Activated naive CD4-positive, alpha-beta T cell treated with anti-CD3 and anti-CD28 coated beads, Interleukin-2, amount 10 ng/mL, durations not matched to agents 5 hours and 36 hours (primary cell): Measurements from ENCODE around the gene WAS. TPM values are rescaled to one million over a fixed set of nuclear protein-coding genes. Genes with fewer than 3 reads are reported as not detected.

Source experiments
- total RNA-seq, 2 experiments: library from RNA; stranded (reverse); gene quantifications; one replicate each; pipeline ENCODE4 v1.2.3, GENCODE V29; 2021

WAS gene
- 100 to 1,000 TPM; 155 to 171 TPM for total RNA-seq

DNA sequence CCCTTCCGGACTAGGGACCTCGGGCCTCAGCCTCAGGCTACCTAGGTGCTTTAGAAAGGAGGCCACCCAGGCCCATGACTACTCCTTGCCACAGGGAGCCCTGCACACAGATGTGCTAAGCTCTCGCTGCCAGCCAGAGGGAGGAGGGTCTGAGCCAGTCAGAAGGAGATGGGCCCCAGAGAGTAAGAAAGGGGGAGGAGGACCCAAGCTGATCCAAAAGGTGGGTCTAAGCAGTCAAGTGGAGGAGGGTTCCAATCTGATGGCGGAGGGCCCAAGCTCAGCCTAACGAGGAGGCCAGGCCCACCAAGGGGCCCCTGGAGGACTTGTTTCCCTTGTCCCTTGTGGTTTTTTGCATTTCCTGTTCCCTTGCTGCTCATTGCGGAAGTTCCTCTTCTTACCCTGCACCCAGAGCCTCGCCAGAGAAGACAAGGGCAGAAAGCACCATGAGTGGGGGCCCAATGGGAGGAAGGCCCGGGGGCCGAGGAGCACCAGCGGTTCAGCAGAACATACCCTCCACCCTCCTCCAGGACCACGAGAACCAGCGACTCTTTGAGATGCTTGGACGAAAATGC is at the start of gene WAS:
Gene WAS, plus strand, starts transcription at position 389 of the 572 bp plus-strand sequence. Its CDS starts 55 bp downstream, at position 444.

DNA sequence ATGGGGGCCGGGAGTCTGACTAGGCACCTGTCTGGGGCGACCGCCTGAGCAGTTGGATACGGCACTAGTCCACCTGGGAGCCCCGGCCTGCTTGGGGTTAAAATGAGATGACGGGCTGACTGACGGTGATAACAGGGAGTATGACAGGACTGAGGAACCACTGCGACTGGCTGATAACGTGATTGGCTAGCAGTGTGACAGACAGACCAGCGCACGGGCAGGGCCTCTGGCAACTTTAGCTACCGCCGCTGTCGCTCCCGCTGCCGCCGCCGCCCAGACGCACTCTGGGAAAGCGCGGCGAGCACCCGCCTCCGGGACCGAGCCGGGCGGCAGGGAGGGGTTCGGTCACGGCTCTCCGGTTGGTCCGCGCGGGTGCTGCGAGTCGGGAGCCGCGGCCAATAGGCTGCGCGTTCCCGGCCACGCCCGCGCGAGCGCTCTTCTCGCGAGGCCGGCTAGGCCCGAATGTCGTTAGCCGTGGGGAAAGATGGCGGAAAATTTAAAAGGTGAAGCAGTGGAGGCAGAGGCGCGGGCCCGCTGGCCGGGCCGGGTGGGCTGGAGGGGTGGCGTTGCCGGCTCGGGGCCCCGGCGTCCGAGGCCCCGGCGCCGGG is 12.8 kb downstream of the WAS start, which contains the start of gene SUV39H1:
Gene SUV39H1, plus strand, starts transcription at position 434 of the 608 bp plus-strand sequence. Its CDS starts 51 bp downstream, at position 485.

Other genes with a start within 250 kb of the WAS start
- gene SLC38A5, start 213.5 kb upstream of the WAS start, total RNA-seq: 10 to 100 TPM; 70.9 to 73.0 TPM
- gene FTSJ1, start 207.6 kb upstream of the WAS start, total RNA-seq: 10 to 100 TPM; 49.3 to 51.5 TPM
- 10 to 100 TPM; 20.9 to 22.0 TPM for gene PORCN, start 174.8 kb upstream of the WAS start, total RNA-seq
- gene EBP, start 162.0 kb upstream of the WAS start, total RNA-seq: 100 to 1,000 TPM; 262 to 288 TPM
- 10 to 100 TPM; 19.5 to 20.5 TPM for gene TBC1D25, start 144.1 kb upstream of the WAS start, total RNA-seq
- 100 to 1,000 TPM; 267 to 273 TPM for gene RBM3, start 109.3 kb upstream of the WAS start, total RNA-seq
- gene WDR13, start 86.3 kb upstream of the WAS start, total RNA-seq: 10 to 100 TPM; 54.1 to 56.9 TPM
- gene SUV39H1, start 12.9 kb downstream of the WAS start, total RNA-seq: 10 to 100 TPM; 22.9 to 24.2 TPM
- gene GLOD5, start 77.9 kb downstream of the WAS start, total RNA-seq: not detected
- gene GATA1, start 102.8 kb downstream of the WAS start, total RNA-seq: not detected
- gene HDAC6, start 118.3 kb downstream of the WAS start, total RNA-seq: 100 to 1,000 TPM; 103 to 104 TPM
- gene ERAS, start 142.7 kb downstream of the WAS start, total RNA-seq: not detected
- gene PCSK1N, start 151.8 kb downstream of the WAS start, total RNA-seq: under 1 TPM; 0.38 to 0.91 TPM
- 10 to 100 TPM; 38.8 to 39.9 TPM for gene TIMM17B, start 214.0 kb downstream of the WAS start, total RNA-seq
- 10 to 100 TPM; 93.7 to 97.5 TPM for gene PQBP1, start 214.1 kb downstream of the WAS start, total RNA-seq
- gene SLC35A2, start 227.8 kb downstream of the WAS start, total RNA-seq: 10 to 100 TPM; 17.7 to 21.5 TPM
- 100 to 1,000 TPM; 297 to 304 TPM for gene PIM2, start 235.2 kb downstream of the WAS start, total RNA-seq